Left lung (tissue), 10 donors: ENCODE measurements around the gene TMX4. TPM values are rescaled to one million over a fixed set of nuclear protein-coding genes. Genes with fewer than 3 reads are reported as not detected.
A peak's percentile ranks its signal among the peaks of the same experiment; 100 is the strongest.

ENCODE experiments used
- ATAC-seq: fragments of 200-7000 bp; cut with Tn5 transposase; one replicate; pipeline ENCODE4 v1.9.1; 2020; ENCODE audit warnings: moderate library complexity
- DNase-seq, 4 donors: peaks; one replicate each; pipeline ENCODE4 v3.0.0-alpha.2; 2013 to 2020
- H3K27ac ChIP-seq, 2 donors: fragments of 200-600 bp; sonication (generic) in 1 of 2; one replicate each; pipeline versions ENCODE4 v1.5.0 to v1.8.0; 2020 to 2021
- H3K27me3 ChIP-seq, 2 donors: fragments of 200-600 bp; sonication (generic) in 1 of 2; one replicate each; pipeline versions ENCODE4 v1.5.0 to v1.8.0; 2020 to 2021
- H3K36me3 ChIP-seq, 2 donors: fragments of 200-600 bp; sonication (generic) in 1 of 2; one replicate each; pipeline versions ENCODE4 v1.5.0 to v1.8.0; 2020 to 2021
- H3K4me1 ChIP-seq, 2 donors: fragments of 200-600 bp; one replicate each; pipeline ENCODE4 v1.8.0; 2021
- H3K4me3 ChIP-seq, 2 donors: fragments of 200-600 bp; sonication (generic) in 1 of 2; one replicate each; pipeline versions ENCODE4 v1.5.0 to v1.8.0; 2020 to 2021; ENCODE audit warnings: mild to moderate bottlenecking in 1 of 2
- H3K9me3 ChIP-seq, 2 donors: fragments of 200-600 bp; sonication (generic) in 1 of 2; one replicate each; pipeline versions ENCODE4 v1.5.0 to v1.8.0; 2020 to 2021
- CTCF ChIP-seq, 2 donors: fragments of 200-600 bp; sonication (generic) in 1 of 2; IDR thresholded peaks; one replicate each; pipeline versions ENCODE4 v1.5.0 to v1.8.0; 2021; ENCODE audit warnings: antibody characterized with exemption in 2 of 2
- intact Hi-C, 2 donors: fragments of 100-400 bp; cut with DNase I; formaldehyde crosslinking; loops; one replicate each; pipeline versions ENCODE4 v1.11.2 to v1.14.2; 2022
- polyA plus RNA-seq, 6 donors: library from polyadenylated mRNA; unstranded; fragments of 120-200 nt; gene quantifications; one replicate each; pipeline ENCODE4 v1.2.1, GENCODE V29; 2013; ENCODE audit not compliant: insufficient read length in 6 of 6
- total RNA-seq, 2 donors: library from RNA; stranded (reverse); fragmentation: NEBNext Ultra II Directional; extraction: Animal tissue kit (Norgen Biotek cat#: 25700); gene quantifications; one replicate each; pipeline ENCODE4 v1.2.1, GENCODE V29; 2021
- donor health status: DM: no; HTN: yes; CAD: no.
- donor health status: DM: no; HTN: no; CAD: no.

TMX4 gene
- total and polyA plus RNA-seq, 8 donors: 21.2 to 45.2 (median 25.6) TPM

DNA sequence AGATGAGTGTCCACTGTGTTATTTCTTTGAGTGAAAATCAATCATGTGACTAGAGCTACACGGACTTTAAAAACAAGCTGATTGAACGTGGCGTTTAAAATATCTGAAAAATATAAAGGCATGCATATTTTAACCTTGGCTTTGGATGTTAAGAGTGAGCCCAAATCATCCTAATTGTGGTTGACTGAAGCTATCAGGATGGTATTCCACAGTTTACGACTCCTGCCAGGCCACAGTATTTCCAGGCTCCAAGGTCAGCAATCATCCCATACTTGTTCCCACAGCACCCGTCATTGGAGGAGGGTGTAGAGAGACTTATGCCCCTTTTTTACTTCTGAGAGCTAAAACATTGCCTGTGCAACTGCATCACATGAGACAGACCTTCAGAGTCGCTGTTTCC lies 43.2 kb upstream of the TMX4 start:
- DNase-seq (no peak), ATAC-seq (no peak)
- Histone ChIP-seq H3K9me3 (no peaks in the 10 kb centered on the region), H3K4me1 (no peaks in the 10 kb centered on the region), H3K27ac (no peak overlapping the region), H3K27me3 (no peaks in the 10 kb centered on the region), H3K36me3 (no peaks in the 10 kb centered on the region), H3K4me3 (no peak overlapping the region)
- intact Hi-C loops: no loop called here
- TF ChIP-seq CTCF (IDR thresholded peaks at IDR 0.05): no peak

GRCh38 chr20:8061861-8062518 lies 42.4 kb upstream of the TMX4 start:
- no peaks in the 10 kb centered on the region for H3K9me3 ChIP-seq
- intact Hi-C loops: no loop called here
- no peaks in the 10 kb centered on the region for H3K27me3 ChIP-seq
- DNase-seq (peak in 1 of 4 donors; percentile 15), ATAC-seq (no peak)
- no peak overlapping the region for H3K27ac ChIP-seq
- H3K4me3 ChIP-seq: no peak overlapping the region
- no peak for TF ChIP-seq CTCF (IDR thresholded peaks at IDR 0.05)
- H3K4me1 ChIP-seq: no peaks in the 10 kb centered on the region
- no peaks in the 10 kb centered on the region for H3K36me3 ChIP-seq

DNA sequence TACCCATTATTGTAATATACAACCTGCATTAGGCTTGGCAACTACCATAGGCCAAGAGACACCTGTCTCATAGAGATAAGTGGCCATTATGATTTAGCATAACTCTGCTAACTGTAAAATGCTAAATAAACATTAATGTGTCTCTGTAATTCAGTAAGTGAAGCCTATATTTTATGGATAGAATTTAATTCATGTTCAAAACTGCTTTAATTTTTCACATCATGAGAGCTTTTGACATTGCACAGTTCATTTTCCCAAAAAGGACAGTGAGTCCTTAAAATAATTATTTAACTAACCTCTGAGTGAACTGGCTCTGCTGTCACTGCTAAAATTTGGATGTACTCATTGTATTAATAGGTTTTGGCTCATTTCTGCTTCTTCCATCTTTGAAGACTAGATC lies 41.4 kb upstream of the TMX4 start:
- DNase-seq (peak in 1 of 4 donors; percentile 2), ATAC-seq (no peak)
- H3K4me3 ChIP-seq: no peak overlapping the region
- H3K4me1 ChIP-seq: no peaks in the 10 kb centered on the region
- no peak for TF ChIP-seq CTCF (IDR thresholded peaks at IDR 0.05)
- H3K27me3 ChIP-seq: no peaks in the 10 kb centered on the region
- no peaks in the 10 kb centered on the region for H3K9me3 ChIP-seq
- intact Hi-C loops: no loop called here
- no peaks in the 10 kb centered on the region for H3K36me3 ChIP-seq
- H3K27ac ChIP-seq: no peak overlapping the region

GRCh38 chr20:8057871-8058270 lies 38.3 kb upstream of the TMX4 start:
- DNase-seq (no peak), ATAC-seq (no peak)
- no peak overlapping the region for H3K27ac ChIP-seq
- H3K9me3 ChIP-seq: no peaks in the 10 kb centered on the region
- H3K27me3 ChIP-seq: no peaks in the 10 kb centered on the region
- no peaks in the 10 kb centered on the region for H3K4me1 ChIP-seq
- TF ChIP-seq CTCF (IDR thresholded peaks at IDR 0.05): no peak
- H3K36me3 ChIP-seq: no peaks in the 10 kb centered on the region
- no peak overlapping the region for H3K4me3 ChIP-seq
- intact Hi-C loops: no loop called here

GRCh38 chr20:8055096-8055495 lies 35.5 kb upstream of the TMX4 start:
- TF ChIP-seq CTCF (IDR thresholded peaks at IDR 0.05): no peak
- no peaks in the 10 kb centered on the region for H3K4me1 ChIP-seq
- H3K27ac ChIP-seq: no peak overlapping the region
- ATAC-seq: no peak
- no peaks in the 10 kb centered on the region for H3K27me3 ChIP-seq
- no peak overlapping the region for H3K4me3 ChIP-seq
- intact Hi-C loops: no loop called here
- no peaks in the 10 kb centered on the region for H3K36me3 ChIP-seq
- no peaks in the 10 kb centered on the region for H3K9me3 ChIP-seq
- DNase-seq: no peak
